AG04450 (cell line): ENCODE data around the gene HIPK1. TPM values are rescaled to one million over a fixed set of nuclear protein-coding genes. Genes with fewer than 3 reads are reported as not detected.

Source experiments
- CTCF ChIA-PET: fragments of 300-600, 350-600 bp; formaldehyde crosslinking; extraction: SDS; loops from one replicate; lab custom pipeline; 2022; ENCODE audit warnings: antibody characterized with exemption, inconsistent platforms; lab: Charles Lee
- POLR2A ChIA-PET: fragments of 350-600 bp; formaldehyde crosslinking; extraction: SDS; loops from one replicate; lab custom pipeline; 2021; ENCODE audit warnings: antibody characterized with exemption, inconsistent platforms; lab: Yijun Ruan, JAX
- DNase-seq: peaks from one replicate; pipeline ENCODE4 v3.0.0-alpha.2; 2011; ENCODE audit warnings: low read depth, low spot score
- H3K27ac ChIP-seq: one replicate; pipeline ENCODE4 v1.5.1; 2012; ENCODE audit warnings: low read depth, low read length, control low read depth
- H3K27me3 ChIP-seq: one replicate; pipeline ENCODE4 v1.6.0; 2012; ENCODE audit warnings: low read length; ENCODE audit not compliant: control insufficient read depth, insufficient read depth
- H3K4me3 ChIP-seq: 2 replicates; pipeline ENCODE4 v1.5.1; 2011; ENCODE audit warnings: mild to moderate bottlenecking, low read depth, low read length, control low read depth
- H3K9me3 ChIP-seq: 2 replicates; pipeline ENCODE4 v1.5.1; 2012; ENCODE audit warnings: low read length; ENCODE audit not compliant: control insufficient read depth, insufficient read depth
- CTCF ChIP-seq: IDR thresholded peaks from 2 replicates; pipeline ENCODE4 v1.5.1; 2011; ENCODE audit warnings: low read depth, low read length, control low read depth, inconsistent platforms
- polyA plus RNA-seq: library from polyadenylated mRNA; depleted of rRNA; stranded (reverse); fragments of >200 nt; gene quantifications from 2 replicates; pipeline ENCODE4 v1.2.3, GENCODE V29; 2011

HIPK1 gene
- polyA plus RNA-seq, 1 experiment, result 28.4 TPM

DNA sequence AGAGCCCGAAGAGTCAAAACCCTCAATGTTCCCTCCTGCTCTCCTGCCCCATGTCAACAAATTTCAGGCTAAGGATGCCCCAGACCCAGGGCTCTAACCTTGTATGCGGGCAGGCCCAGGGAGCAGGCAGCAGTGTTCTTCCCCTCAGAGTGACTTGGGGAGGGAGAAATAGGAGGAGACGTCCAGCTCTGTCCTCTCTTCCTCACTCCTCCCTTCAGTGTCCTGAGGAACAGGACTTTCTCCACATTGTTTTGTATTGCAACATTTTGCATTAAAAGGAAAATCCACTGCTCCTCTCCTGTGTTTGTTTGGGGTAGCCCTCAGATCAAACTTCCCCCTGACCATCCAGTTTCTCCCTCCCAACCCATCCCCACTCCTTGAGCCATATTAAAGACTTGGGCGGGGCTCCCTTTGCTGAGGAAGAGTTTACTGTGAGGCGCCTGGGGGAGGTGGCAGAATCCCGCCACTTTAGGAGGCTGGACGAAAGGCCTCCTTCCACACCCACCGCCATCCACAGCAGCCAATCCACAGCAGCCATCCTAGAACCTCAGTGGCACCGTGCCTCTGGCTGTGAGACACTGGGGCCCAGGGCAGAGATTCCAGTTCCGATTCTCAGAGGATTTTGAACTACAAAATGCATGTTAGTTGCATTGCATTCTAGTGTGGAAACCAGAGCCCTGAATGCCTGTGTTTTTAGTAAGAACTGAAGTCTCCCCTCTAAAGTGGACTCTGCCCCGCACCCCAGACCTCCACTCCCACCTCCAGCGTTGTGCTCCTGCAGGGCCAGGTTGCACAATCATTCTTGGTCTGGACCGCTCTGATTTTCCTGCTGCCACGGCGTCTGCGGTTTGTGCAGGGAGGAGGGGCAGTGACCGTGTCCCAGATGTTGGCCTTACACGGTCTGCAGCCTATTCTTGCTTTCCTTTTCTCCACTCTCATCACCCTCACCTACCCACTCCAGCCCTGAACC lies 53.1 kb downstream of the HIPK1 start:
- ChIA-PET POLR2A (no interaction called here), CTCF (interaction anchor here (0.9 to 7.1 kb wide), 2 partner anchors 300 to 365 kb away, joined by 3 to 122 read pairs; no protein-coding TSS in a partner anchor)
- Histone ChIP-seq H3K9me3 (no peaks in the 10 kb centered on the region), H3K27ac (peak overlapping the region; percentile 80), H3K27me3 (no peaks in the 10 kb centered on the region), H3K4me3 (peak overlapping the region; percentile 47)
- no peak for TF ChIP-seq CTCF
- DNase-seq, result peak; percentile 53

DNA sequence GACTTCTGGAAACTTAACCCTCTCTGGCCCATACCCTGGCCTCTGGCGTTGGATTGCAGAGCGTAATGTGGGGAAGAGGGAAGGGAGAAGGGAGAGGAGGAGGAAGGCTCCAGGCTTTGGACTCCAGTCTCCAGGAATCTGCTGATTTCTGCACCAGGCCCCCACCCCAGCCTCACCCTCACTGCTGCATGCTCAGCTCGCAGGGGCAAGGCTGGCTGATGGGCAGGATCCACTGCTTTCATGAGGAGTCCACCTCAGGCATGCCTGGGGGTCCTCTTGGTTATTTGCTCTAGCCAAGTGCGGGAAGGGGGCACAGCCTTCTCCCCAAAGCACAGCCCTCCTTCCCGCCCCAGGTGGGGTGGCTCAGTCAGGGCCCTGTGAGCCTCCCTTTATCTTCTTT lies 53.8 kb downstream of the HIPK1 start:
- POLR2A ChIA-PET, result no interaction called here
- peak overlapping the region; percentile 80 for H3K27ac ChIP-seq
- CTCF ChIA-PET, result no interaction called here

DNA sequence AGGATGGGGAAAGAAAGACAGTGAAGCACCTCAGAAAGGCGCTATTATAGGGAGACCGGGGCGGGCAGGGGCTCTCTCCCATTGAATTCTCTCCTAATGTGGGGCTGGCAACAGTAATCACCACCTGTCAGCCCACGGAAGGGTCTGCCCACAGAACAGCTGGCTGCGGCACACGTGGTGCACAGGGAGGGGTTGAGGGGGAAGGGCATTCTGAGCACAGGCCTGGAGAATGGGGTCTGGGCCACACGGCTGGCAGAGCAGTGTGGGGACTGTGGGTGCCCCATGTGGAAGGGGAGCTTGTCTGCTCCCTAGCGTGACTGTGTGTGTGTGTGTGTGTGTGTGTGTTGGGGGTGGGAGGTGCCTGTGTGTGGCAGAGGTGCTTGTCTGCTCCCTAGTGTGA lies 54.3 kb downstream of the HIPK1 start:
- no peak for DNase-seq
- no peak for TF ChIP-seq CTCF
- ChIA-PET CTCF (interaction anchor here (2.0 kb wide), 1 partner anchor 300 kb away, joined by 10 read pairs; no protein-coding TSS in a partner anchor), POLR2A (no interaction called here)
- H3K9me3 ChIP-seq, result no peaks in the 10 kb centered on the region
- H3K27me3 ChIP-seq, result no peaks in the 10 kb centered on the region
- H3K27ac ChIP-seq, result peak overlapping the region; percentile 80
- peak overlapping the region; percentile 47; the same call in 1 of the 2 replicates for H3K4me3 ChIP-seq

More for the DNA sequence above, 53.8 kb downstream of the HIPK1 start:
- Histone ChIP-seq H3K27me3 (no peaks in the 10 kb centered on the region), H3K4me3 (peak overlapping the region; percentile 47), H3K9me3 (no peaks in the 10 kb centered on the region)
- TF ChIP-seq CTCF, result no peak
- DNase-seq, result no peak

- POLR2A ChIA-PET, result no interaction called here
- H3K27ac ChIP-seq, result no peak overlapping the region
- no peak for DNase-seq
- CTCF ChIA-PET, result interaction anchor here (2.0 kb wide), 1 partner anchor 299 kb away, joined by 10 read pairs; no protein-coding TSS in a partner anchor
- no peaks in the 10 kb centered on the region for H3K27me3 ChIP-seq
- peak overlapping the region; percentile 10; the same call in 1 of the 2 replicates for H3K4me3 ChIP-seq
- no peak for TF ChIP-seq CTCF
- H3K9me3 ChIP-seq, result no peaks in the 10 kb centered on the region
Measured at GRCh38 chr1:113983826-113984225, 54.7 kb downstream of the HIPK1 start.

GRCh38 chr1:113984710-113985109 lies 55.6 kb downstream of the HIPK1 start:
- ChIA-PET POLR2A (no interaction called here), CTCF (interaction anchor here (0.6 to 2.0 kb wide), 2 partner anchors 43 to 298 kb away, joined by 3 to 10 read pairs; no protein-coding TSS in a partner anchor)
- no peak for DNase-seq
- no peak for TF ChIP-seq CTCF
- H3K27ac ChIP-seq, result no peak overlapping the region
- no peaks in the 10 kb centered on the region for H3K9me3 ChIP-seq
- no peaks in the 10 kb centered on the region for H3K27me3 ChIP-seq
- no peak overlapping the region for H3K4me3 ChIP-seq
